NCI-H774 (cell line): ENCODE results near the gene COA6.

ENCODE experiments used
- DNase-seq: peaks from one replicate; lab custom pipeline; 2025; lab: John Stamatoyannopoulos, UW

COA6 gene

DNA sequence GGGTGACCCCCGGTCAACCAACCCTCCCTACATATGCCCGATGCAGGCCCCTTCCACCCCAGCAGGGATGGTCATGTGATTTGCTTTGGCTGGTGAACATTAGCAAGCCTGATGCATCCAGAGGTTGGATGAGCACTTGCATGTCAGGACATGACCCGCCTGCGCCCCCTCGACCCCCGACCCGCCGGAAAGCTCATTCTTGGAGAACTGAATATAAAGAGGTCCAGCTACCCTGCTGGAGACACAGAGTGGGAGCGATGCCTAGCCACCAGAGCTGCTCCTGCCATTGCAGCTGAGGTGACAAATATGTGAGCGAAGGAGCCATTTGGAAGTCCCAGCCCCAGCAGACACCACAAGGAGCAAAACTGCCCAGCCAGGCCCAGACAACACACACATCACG, 39.6 kb downstream of the COA6 start:
- no peak for DNase-seq

DNA sequence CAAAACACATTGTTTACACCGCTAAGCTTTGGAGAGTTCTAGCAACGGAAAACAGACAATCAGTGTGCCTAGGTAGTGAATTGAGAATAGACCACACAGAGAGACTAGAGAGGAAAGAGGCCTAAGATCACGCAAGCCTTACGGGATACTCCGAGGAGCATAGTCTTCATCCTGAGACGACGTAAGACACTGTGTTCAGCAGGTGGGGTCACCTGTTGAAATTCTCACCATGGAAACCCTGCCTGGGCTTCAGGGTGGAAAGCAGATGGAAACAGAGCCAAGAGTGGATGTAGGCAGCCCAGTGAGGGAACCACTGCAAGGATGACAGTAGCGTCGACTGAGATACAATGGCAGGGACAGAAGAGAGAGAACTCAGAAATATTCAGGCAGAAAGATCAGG, 40.2 kb downstream of the COA6 start:
- DNase-seq: no peak

DNA sequence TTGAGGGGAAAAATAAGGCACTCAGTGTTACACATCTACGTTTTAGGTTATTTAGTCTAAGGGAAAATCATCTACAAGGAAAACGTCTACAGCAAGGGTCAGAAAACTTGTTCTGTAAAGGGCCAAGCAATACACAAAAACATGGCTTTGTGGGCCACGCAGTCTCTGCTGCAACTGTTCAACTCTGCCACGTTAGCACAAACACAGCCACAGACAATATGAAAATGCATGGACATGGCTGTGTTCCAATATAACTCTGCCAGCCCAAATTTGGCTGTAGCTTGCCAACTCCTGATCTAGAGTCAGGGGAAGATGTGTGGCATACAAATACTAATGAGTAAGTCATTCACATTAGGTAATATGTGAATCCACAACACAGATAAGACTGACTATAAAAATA, 40.7 kb downstream of the COA6 start:
- no peak for DNase-seq

DNA sequence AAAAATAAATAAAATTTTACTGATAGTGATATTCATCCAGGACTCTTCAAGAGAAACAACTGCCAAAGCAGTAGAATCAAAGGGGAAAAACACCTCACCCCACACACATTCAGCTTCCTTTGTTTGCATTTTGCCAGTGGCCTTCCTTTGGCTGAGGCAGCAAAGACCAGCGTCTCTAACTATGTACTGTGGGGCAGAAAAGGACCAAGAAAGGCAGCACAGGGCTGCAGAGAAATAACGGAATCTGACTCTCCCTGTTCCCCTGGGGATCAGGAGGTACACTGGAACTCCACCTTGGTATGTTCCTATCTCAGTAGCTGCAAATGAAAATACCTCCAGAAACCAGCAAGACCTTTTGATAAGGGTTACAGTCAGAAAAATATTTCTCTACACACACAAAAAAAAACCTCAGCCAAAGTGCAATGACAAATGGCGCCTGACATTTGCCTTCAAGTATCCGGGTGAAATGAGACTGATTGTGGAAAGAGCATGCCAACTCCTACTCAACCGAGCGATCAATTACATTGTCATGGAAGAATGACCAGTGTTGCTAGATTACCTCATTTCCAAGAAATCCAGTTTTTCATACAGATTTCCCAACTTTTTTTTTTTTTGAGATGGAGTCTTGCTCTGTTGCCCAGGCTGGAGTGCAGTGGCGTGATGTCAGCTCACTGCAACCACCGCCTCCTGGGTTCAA, 54.8 kb downstream of the COA6 start:
- DNase-seq: no peak

DNA sequence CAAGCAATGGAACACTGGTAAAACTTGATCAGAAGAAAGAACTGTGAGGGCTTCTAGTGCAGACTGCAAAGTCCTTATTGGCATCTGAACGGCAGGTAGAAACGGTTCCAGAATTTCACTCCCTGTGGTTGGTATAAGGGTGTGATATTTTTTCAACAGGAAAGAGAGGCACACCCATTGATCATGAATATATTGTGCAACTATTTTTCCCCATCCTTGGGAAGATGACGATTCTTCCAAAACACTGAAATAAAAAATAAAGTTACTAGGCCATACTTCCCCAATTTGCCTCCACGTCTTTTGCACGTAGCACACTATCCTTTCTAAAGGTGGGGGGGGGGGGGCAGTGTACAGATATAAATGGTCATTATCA, 56.2 kb downstream of the COA6 start:
- no peak for DNase-seq

DNA sequence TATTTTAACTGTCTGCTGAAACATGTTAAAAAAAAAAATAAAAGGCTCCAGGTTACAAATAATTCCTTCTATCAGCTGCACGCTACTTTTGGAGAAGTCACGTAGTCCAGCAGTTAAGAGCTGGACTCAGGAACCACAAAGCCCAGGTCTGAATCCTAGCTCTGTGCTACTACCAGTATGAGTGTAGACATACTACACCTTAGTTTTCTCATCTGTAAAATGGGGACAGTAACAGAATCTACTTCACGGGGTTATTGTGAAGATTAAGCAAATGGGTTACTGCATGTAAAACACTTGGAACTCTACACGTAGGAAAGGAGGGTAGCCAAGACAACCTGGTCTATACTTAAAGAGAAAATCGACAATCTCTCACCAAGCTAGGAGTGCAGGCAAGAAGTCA, 57.4 kb downstream of the COA6 start:
- DNase-seq: no peak

DNA sequence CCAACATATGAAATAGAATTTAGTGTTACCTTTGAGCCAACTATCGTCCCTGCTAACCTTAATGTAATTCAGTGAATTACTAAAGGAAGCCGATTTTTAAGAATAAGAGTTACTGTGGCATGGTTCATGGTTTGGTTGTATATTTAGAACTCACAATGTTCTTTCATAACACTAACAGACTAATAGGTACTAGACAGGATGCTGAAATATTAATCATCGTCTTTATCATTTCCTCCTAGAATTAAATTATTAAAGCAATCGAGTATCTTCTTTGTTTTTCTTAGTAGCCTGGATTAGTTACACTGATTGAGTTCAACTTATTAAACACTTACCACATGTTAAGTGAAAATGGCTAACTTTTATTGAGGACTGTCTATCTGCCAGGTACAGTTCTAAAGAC, 58.0 kb downstream of the COA6 start:
- DNase-seq: no peak

DNA sequence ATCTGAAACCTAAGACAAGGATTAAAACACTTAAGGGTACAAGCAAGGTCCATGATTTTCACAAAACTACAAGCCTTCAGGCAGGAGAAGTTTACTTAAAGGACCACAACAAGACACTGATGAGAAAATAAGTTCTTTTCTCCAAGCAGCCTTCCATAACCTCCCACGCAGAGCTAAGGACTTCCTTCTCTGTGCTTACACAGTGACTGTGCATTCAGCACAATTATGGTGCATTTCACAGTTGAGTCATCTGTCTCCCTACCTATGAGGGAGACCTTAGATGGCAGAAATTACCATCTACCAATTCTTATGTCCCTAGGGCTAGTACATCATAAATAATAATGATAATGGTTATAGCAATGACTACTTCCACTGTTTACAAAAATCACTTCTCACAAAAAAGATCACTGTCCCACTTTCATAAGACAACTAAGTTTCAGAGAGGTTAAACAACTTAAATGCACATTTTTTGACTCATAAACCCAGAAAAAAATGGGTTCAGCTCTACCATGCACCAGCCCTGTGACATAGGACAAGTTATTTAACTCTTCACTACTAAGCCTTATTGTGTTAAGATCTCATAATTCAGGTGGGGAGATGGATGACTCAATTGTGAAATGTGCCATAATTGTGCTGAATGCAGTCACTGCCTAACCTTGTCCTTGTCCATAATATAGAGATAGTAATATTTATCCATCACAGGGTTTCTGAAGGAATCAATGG, 60.5 kb downstream of the COA6 start:
- no peak for DNase-seq
